GM18499 (cell line): ENCODE data around the gene SGSH.

ENCODE experiments used
- ATAC-seq: cut with Tn5 transposase; IDR thresholded peaks from one replicate; pipeline ENCODE4 v1.9.1; 2021; ENCODE audit warnings: moderate number of reproducible peaks; ENCODE audit not compliant: insufficient read depth, unreplicated experiment

The SGSH gene

GRCh38 chr17:80190716-80191115 lies 29.4 kb downstream of the SGSH start:
- no peak for ATAC-seq

GRCh38 chr17:80189611-80190010 lies 30.5 kb downstream of the SGSH start:
- ATAC-seq = no peak

- ATAC-seq = no peak
Observed at GRCh38 chr17:80187515-80187941, 32.6 kb downstream of the SGSH start.

GRCh38 chr17:80187090-80187489 lies 33.0 kb downstream of the SGSH start:
- no peak for ATAC-seq

- no peak for ATAC-seq
Observed at GRCh38 chr17:80185968-80186367, 34.2 kb downstream of the SGSH start.

- no peak for ATAC-seq
Observed at GRCh38 chr17:80184423-80184714, 35.8 kb downstream of the SGSH start.

- ATAC-seq = no peak
Observed at GRCh38 chr17:80183581-80184422, 36.3 kb downstream of the SGSH start.

- no peak for ATAC-seq
Observed at GRCh38 chr17:80182845-80183223, 37.3 kb downstream of the SGSH start.

GRCh38 chr17:80182118-80182844 lies 37.9 kb downstream of the SGSH start:
- ATAC-seq = no peak

- ATAC-seq = no peak
Observed at GRCh38 chr17:80181431-80181830, 38.7 kb downstream of the SGSH start.

GRCh38 chr17:80180192-80180591 lies 39.9 kb downstream of the SGSH start:
- ATAC-seq = no peak

GRCh38 chr17:80177986-80178595 lies 42.0 kb downstream of the SGSH start:
- ATAC-seq = no peak

- ATAC-seq = no peak
Observed at GRCh38 chr17:80176757-80177156, 43.4 kb downstream of the SGSH start.

- ATAC-seq = no peak
Observed at GRCh38 chr17:80173916-80174315, 46.2 kb downstream of the SGSH start.

GRCh38 chr17:80173126-80173525 lies 47.0 kb downstream of the SGSH start:
- no peak for ATAC-seq

- ATAC-seq = no peak
Observed at GRCh38 chr17:80171681-80172080, 48.5 kb downstream of the SGSH start.

- no peak for ATAC-seq
Observed at GRCh38 chr17:80169784-80170500, 50.2 kb downstream of the SGSH start, which contains the start of gene CARD14. Gene CARD14 (plus strand): TSS chr17:80170030. CDS start chr17:80181439, 11,409 bp downstream.

GRCh38 chr17:80169107-80169506 lies 51.0 kb downstream of the SGSH start:
- no peak for ATAC-seq

GRCh38 chr17:80168371-80168770 lies 51.8 kb downstream of the SGSH start:
- ATAC-seq = no peak

GRCh38 chr17:80166446-80166845 lies 53.7 kb downstream of the SGSH start:
- ATAC-seq = no peak

- no peak for ATAC-seq
Observed at GRCh38 chr17:80164185-80164584, 55.9 kb downstream of the SGSH start.
